ENCODE results near the gene MYH7B. TPM values are rescaled to one million over a fixed set of nuclear protein-coding genes. Genes with fewer than 3 reads are reported as not detected.

The MYH7B gene
- total RNA-seq, 1 donor from 2014 or later, result 253 TPM

DNA sequence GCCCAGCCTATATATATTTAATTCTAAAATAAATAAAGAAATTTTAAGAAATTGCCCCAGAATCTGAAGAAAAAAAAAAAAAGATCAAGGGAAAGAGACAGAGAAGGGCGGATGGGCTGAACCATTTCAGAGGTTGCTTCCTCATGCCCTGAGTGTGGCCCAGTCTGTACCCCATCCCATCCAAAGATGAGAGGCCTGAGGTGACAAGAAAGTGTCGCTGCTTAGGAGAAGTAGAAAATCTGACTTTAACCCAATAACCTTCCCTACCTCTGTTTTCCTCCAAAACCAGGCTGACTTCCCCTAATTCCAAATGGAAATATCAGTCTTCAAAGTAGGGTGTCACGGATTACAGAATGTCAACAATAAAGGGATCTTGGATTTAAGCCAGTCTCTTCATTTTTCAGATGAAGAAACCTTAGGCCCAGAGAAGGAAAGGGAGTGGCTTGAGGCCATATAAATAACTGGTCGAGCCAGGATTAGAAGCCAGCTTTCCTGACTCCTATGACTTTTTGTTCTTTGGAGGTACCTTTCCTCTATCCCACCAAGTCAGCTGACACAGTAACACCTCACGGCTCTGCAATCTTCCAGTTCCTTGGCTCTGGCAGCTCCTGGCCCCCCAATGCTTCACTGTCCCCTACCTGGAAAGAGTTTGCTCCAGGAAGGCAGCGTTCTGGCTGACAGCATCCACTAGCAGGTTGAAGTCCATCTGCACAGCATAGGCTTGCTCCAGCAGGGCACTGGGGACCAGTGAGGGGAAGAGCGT is 10.2 kb upstream of the MYH7B start:
- Histone ChIP-seq H3K9me3 (replicated peaks) (no peaks in the 10 kb centered on the region), H3K4me3 (no peak overlapping the region), H3K27me3 (ENCODE audit: low read depth) (no peaks in the 10 kb centered on the region), H3K4me1 (peaks cover 26% of the 10 kb centered on the region), H3K36me3 (peaks cover 30% of the 10 kb centered on the region), H3K27ac (replicated peaks) (peak overlapping the region; percentile 60)
- TF ChIP-seq, protein P1, sequence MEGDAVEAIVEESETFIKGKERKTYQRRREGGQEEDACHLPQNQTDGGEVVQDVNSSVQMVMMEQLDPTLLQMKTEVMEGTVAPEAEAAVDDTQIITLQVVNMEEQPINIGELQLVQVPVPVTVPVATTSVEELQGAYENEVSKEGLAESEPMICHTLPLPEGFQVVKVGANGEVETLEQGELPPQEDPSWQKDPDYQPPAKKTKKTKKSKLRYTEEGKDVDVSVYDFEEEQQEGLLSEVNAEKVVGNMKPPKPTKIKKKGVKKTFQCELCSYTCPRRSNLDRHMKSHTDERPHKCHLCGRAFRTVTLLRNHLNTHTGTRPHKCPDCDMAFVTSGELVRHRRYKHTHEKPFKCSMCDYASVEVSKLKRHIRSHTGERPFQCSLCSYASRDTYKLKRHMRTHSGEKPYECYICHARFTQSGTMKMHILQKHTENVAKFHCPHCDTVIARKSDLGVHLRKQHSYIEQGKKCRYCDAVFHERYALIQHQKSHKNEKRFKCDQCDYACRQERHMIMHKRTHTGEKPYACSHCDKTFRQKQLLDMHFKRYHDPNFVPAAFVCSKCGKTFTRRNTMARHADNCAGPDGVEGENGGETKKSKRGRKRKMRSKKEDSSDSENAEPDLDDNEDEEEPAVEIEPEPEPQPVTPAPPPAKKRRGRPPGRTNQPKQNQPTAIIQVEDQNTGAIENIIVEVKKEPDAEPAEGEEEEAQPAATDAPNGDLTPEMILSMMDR (IDR thresholded peaks at IDR 0.05; ENCODE audit: borderline replicate concordance), result no peak
- intact Hi-C loops (cut with micrococcal nuclease), result no loop called here
- DNase-seq, result no peak

DNA sequence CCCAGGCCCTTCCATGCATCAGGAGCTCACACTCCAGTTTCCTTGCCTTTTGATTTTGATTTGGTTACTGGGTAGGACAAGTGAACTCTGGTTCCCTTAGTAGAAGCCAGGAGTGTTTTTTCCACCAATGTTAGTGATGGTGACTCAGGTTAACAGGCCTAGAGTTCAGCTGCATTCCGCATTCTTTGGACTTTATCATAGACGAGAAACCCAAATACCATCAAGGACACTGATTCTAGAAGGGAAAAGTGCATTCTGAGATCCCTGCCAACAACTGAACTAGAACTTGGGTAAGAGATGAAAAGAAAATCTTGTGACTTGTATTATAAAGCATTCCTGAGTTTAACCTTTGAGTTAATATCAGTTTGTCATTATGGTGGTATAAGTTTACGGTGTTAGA is 9.0 kb upstream of the MYH7B start:
- peaks cover 25% of the 10 kb centered on the region for H3K4me1 ChIP-seq
- H3K4me3 ChIP-seq, result no peak overlapping the region
- DNase-seq, result no peak
- no peaks in the 10 kb centered on the region for H3K9me3 ChIP-seq (replicated peaks)
- peak overlapping the region; percentile 60 for H3K27ac ChIP-seq (replicated peaks)
- no peaks in the 10 kb centered on the region for H3K27me3 ChIP-seq (ENCODE audit: low read depth)
- TF ChIP-seq, protein P1 (IDR thresholded peaks at IDR 0.05; ENCODE audit: borderline replicate concordance), result no peak
- intact Hi-C loops (cut with micrococcal nuclease), result no loop called here
- peaks cover 26% of the 10 kb centered on the region for H3K36me3 ChIP-seq

DNA sequence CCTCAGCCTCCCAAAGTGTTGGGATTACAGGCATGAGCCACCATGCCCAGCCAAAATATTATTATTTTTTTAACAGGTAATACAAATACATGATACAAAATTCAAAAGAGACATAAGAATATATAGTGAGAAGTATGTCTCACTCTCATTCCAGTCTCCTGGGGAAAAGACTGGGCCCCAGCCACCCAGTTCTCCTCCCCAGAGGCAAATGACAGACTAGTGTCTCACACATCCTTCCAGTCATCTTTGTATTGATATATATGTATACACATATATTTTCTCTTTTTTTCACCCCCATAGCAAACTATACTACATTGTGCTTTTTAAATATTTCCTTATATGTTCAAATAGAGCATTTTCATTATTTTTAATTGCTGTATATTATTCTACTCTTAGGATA is 8.3 kb upstream of the MYH7B start:
- peak overlapping the region; percentile 60 for H3K27ac ChIP-seq (replicated peaks)
- H3K4me3 ChIP-seq, result no peak overlapping the region
- peaks cover 20% of the 10 kb centered on the region for H3K36me3 ChIP-seq
- peaks cover 25% of the 10 kb centered on the region for H3K4me1 ChIP-seq
- no peaks in the 10 kb centered on the region for H3K9me3 ChIP-seq (replicated peaks)
- TF ChIP-seq, protein P1 (IDR thresholded peaks at IDR 0.05; ENCODE audit: borderline replicate concordance), result no peak
- no peak for DNase-seq
- H3K27me3 ChIP-seq (ENCODE audit: low read depth), result no peaks in the 10 kb centered on the region
- intact Hi-C loops (cut with micrococcal nuclease), result no loop called here

DNA sequence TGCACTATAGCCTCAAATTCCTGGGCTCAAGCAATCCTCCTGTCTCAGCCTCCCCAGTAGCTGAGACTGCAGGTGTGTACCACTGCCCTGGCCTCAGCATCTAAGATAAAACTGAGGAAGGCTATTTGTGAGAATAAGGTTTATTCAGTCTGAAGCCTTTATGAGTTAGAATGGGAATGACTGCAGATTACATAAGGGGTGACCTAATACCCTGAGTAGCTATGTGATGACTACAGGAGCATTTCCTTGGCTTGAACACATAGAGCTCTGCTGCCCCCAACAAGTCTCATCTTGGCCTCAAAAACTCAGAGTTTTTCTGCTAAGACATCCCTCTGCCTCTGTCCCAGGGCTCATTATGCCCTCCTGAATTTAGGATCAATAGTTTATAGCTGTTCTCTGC is 7.6 kb upstream of the MYH7B start:
- peaks cover 16% of the 10 kb centered on the region for H3K36me3 ChIP-seq
- H3K27me3 ChIP-seq (ENCODE audit: low read depth), result no peaks in the 10 kb centered on the region
- no peaks in the 10 kb centered on the region for H3K9me3 ChIP-seq (replicated peaks)
- peak overlapping the region; percentile 11 for H3K27ac ChIP-seq (replicated peaks)
- no peak overlapping the region for H3K4me3 ChIP-seq
- DNase-seq, result no peak
- H3K4me1 ChIP-seq, result peaks cover 32% of the 10 kb centered on the region
- TF ChIP-seq, protein P1 (IDR thresholded peaks at IDR 0.05; ENCODE audit: borderline replicate concordance), result no peak
- intact Hi-C loops (cut with micrococcal nuclease), result no loop called here

DNA sequence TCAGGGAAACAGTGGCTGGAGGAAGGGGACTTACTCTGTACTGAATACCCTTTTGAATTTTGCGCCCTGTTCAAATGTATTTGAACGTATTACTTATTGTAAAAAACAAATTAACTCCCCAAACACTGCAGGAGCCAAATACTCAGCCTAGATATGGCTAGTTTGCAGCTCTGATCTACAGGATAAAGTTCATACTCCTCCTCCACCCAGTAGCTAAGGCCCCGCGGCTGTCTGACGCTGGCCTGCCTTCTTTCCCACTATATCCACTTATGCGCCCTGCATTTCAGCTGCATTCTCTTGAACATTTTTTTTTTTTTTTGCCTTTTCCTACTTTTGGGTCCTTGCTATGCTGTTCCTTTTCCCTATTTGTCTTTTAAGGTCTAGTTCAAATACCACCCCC is 6.5 kb upstream of the MYH7B start:
- intact Hi-C loops (cut with micrococcal nuclease), result no loop called here

More for the DNA sequence above, 6.5 kb upstream of the MYH7B start:
- no peaks in the 10 kb centered on the region for H3K9me3 ChIP-seq (replicated peaks)
- no peaks in the 10 kb centered on the region for H3K27me3 ChIP-seq (ENCODE audit: low read depth)
- TF ChIP-seq, protein P1 (IDR thresholded peaks at IDR 0.05; ENCODE audit: borderline replicate concordance), result no peak
- H3K4me3 ChIP-seq, result no peak overlapping the region
- H3K36me3 ChIP-seq, result peaks cover 10% of the 10 kb centered on the region
- no peak for DNase-seq
- peaks cover 38% of the 10 kb centered on the region for H3K4me1 ChIP-seq
- H3K27ac ChIP-seq (replicated peaks), result no peak overlapping the region
